Stimulated activated naive B cell treated with anti-CD40 and anti-IgM and Interleukin-4, amounts not matched to agents 10 μg/mL and 1 μg/mL and 100 μg/mL, for 72 hours (primary cell): ENCODE results near the gene SPAM1.

Experiments used
- ATAC-seq, 2 donors: fragments of 150-1000 bp; cut with Tn5 transposase; replicated peaks; 2 replicates each; pipeline ENCODE4 v1.10.0; 2021; ENCODE audit warnings: moderate library complexity in 1 of 2
- DNase-seq: peaks from one replicate; pipeline ENCODE4 v3.0.0; 2021
- H3K27ac Mint-ChIP-seq: one replicate; pipeline ENCODE4 v1.8.0; 2022; ENCODE audit warnings: mild to moderate bottlenecking, mixed read lengths
- H3K27me3 Mint-ChIP-seq, 2 donors: one replicate each; pipeline ENCODE4 v1.8.0; 2022; ENCODE audit warnings: mixed read lengths in 2 of 2
- H3K36me3 Mint-ChIP-seq, 2 donors: one replicate each; pipeline ENCODE4 v1.8.0; 2022; ENCODE audit warnings: mixed read lengths in 2 of 2, mild to moderate bottlenecking in 1 of 2
- H3K4me1 Mint-ChIP-seq, 2 donors: one replicate each; pipeline ENCODE4 v1.8.0; 2022; ENCODE audit warnings: mixed read lengths in 2 of 2, mild to moderate bottlenecking in 1 of 2
- H3K4me3 Mint-ChIP-seq, 2 donors: one replicate each; pipeline ENCODE4 v1.8.0; 2022; ENCODE audit warnings: mild to moderate bottlenecking in 2 of 2, mixed read lengths in 2 of 2, moderate library complexity in 1 of 2
- H3K9me3 Mint-ChIP-seq, 2 donors: one replicate each; pipeline ENCODE4 v1.8.0; 2022; ENCODE audit warnings: mixed read lengths in 2 of 2, mild to moderate bottlenecking in 1 of 2

Gene SPAM1

GRCh38 chr7:123935436-123936381 is 10.7 kb downstream of the SPAM1 start:
- H3K36me3 Mint-ChIP-seq: no peaks in the 10 kb centered on the region
- H3K4me3 Mint-ChIP-seq: no peak overlapping the region
- DNase-seq (no peak), ATAC-seq (no peak)
- H3K27ac Mint-ChIP-seq: no peak overlapping the region
- H3K4me1 Mint-ChIP-seq: no peaks in the 10 kb centered on the region
- peaks cover 4 to 9% of the 10 kb centered on the region in 2 donors for H3K9me3 Mint-ChIP-seq
- H3K27me3 Mint-ChIP-seq: no peaks in the 10 kb centered on the region

- H3K27me3 Mint-ChIP-seq: no peaks in the 10 kb centered on the region
- ATAC-seq (no peak), DNase-seq (no peak)
- H3K4me3 Mint-ChIP-seq: no peak overlapping the region
- no peaks in the 10 kb centered on the region for H3K4me1 Mint-ChIP-seq
- H3K36me3 Mint-ChIP-seq: no peaks in the 10 kb centered on the region
- peaks cover 4 to 9% of the 10 kb centered on the region in 2 donors for H3K9me3 Mint-ChIP-seq
- H3K27ac Mint-ChIP-seq: no peak overlapping the region
These were observed 11.3 kb downstream of the SPAM1 start for GRCh38 chr7:123936388-123936787.

- Mint-ChIP-seq H3K36me3 (no peaks in the 10 kb centered on the region), H3K27me3 (no peaks in the 10 kb centered on the region), H3K27ac (no peak overlapping the region), H3K9me3 (peaks cover 1 to 4% of the 10 kb centered on the region in 2 donors), H3K4me1 (no peaks in the 10 kb centered on the region), H3K4me3 (no peak overlapping the region)
- DNase-seq (no peak), ATAC-seq (no peak)
These were observed 14.7 kb downstream of the SPAM1 start for GRCh38 chr7:123939784-123940183.

DNA sequence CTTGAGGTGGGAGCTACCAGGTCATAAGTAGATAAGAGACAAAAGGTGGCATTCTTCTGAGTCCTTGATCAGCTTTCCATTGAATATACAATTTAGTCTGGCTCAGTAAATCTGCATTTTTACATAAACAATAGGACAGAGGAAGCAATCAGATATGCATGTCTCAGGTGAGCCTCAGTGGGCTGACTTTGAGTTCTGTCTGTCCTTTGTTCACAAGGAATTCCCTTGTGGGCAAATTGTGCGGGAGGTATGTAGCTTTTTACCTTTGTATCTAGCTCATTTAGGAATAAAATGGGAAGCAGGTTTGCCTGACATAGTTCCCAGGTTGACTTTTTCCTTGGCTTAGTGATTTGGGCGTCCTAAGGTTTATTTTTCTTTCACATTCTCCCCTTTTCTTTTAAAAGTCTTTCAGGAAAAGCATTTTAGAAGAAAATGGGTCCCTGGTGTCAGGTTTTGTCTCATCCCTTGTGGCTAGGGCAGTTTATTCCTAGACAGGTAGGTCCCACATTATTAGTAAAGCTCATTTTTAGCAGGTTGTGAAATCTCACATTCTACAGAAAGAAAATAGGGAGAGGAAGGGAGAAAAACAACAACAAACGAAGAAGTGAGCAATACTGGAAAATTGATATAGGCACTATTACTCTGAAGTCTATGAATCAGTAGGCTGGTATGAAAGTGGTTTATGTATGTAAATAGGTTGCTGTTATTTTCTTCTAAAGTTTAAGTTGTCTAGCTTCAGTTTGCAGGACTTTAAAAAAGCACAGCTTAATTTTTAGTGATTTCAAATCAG is 16.5 kb downstream of the SPAM1 start:
- Mint-ChIP-seq H3K27ac (no peak overlapping the region), H3K27me3 (no peaks in the 10 kb centered on the region), H3K36me3 (no peaks in the 10 kb centered on the region), H3K9me3 (no peaks in the 10 kb centered on the region), H3K4me3 (no peak overlapping the region), H3K4me1 (no peaks in the 10 kb centered on the region)
- DNase-seq: no peak
- no peak for ATAC-seq

DNA sequence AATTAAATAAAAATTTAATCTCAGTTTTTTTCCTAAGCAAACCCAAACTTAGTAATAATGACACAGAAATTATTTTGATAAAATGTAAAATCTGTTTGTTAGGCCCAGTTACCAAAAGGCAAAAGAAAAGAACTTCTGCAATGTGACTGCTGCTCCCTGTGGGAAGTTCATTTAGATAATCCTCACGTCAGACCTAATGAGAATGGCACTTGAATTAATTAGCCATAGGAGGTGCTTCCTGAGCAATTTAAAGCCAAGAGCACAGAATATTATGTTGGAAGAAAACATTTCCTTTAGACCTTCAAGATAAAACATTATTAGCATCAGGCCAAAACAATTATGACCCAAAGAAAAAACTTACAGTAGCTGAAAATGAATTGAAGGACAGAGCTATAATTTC is 19.4 kb downstream of the SPAM1 start:
- H3K4me1 Mint-ChIP-seq: no peaks in the 10 kb centered on the region
- no peaks in the 10 kb centered on the region for H3K27me3 Mint-ChIP-seq
- no peaks in the 10 kb centered on the region for H3K9me3 Mint-ChIP-seq
- DNase-seq: no peak
- no peak overlapping the region for H3K27ac Mint-ChIP-seq
- no peak overlapping the region for H3K4me3 Mint-ChIP-seq
- ATAC-seq: no peak
- H3K36me3 Mint-ChIP-seq: no peaks in the 10 kb centered on the region

DNA sequence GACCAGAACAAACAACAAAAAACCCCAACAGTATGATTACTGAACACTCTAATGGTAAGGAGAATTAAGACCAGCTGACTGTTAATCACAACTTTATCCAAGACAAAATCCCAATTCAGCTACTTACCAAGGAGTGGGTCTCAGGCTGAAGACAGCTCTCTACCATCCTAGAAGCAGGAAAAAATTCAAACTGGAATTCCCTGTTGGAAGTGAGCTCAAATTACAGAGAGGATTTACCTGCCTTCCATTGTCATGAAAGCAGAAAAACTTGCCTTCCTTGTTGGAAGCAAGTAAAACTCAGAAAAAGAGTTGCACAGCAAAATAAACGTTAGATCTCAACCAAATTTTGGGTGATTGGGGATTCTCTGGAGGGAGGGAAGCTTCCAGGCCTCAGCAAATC is 20.9 kb downstream of the SPAM1 start:
- ATAC-seq: no peak
- H3K27ac Mint-ChIP-seq: no peak overlapping the region
- no peak overlapping the region for H3K4me3 Mint-ChIP-seq

GRCh38 chr7:123948136-123948535 is 23.1 kb downstream of the SPAM1 start:
- Mint-ChIP-seq H3K4me3 (no peak overlapping the region), H3K9me3 (peaks cover 0 to 2% of the 10 kb centered on the region in 2 donors)
- no peak for ATAC-seq

More for the DNA sequence above, 20.9 kb downstream of the SPAM1 start:
- Mint-ChIP-seq H3K9me3 (peaks cover 0 to 2% of the 10 kb centered on the region in 2 donors), H3K4me1 (no peaks in the 10 kb centered on the region), H3K27me3 (no peaks in the 10 kb centered on the region), H3K36me3 (no peaks in the 10 kb centered on the region)
- DNase-seq: no peak

GRCh38 chr7:123958186-123958703 is 33.2 kb downstream of the SPAM1 start:
- no peak for ATAC-seq
- Mint-ChIP-seq H3K27me3 (no peaks in the 10 kb centered on the region), H3K27ac (no peak overlapping the region), H3K4me3 (no peak overlapping the region), H3K36me3 (no peaks in the 10 kb centered on the region), H3K4me1 (no peaks in the 10 kb centered on the region), H3K9me3 (peaks cover 0 to 6% of the 10 kb centered on the region in 2 donors)
- DNase-seq: no peak

More at GRCh38 chr7:123948136-123948535, 23.1 kb downstream of the SPAM1 start:
- no peak for DNase-seq
- no peaks in the 10 kb centered on the region for H3K36me3 Mint-ChIP-seq
- H3K27me3 Mint-ChIP-seq: no peaks in the 10 kb centered on the region
- H3K4me1 Mint-ChIP-seq: no peaks in the 10 kb centered on the region
- no peak overlapping the region for H3K27ac Mint-ChIP-seq

- Mint-ChIP-seq H3K27ac (no peak overlapping the region), H3K27me3 (no peaks in the 10 kb centered on the region), H3K4me3 (no peak overlapping the region), H3K36me3 (no peaks in the 10 kb centered on the region), H3K9me3 (peaks cover 0 to 6% of the 10 kb centered on the region in 2 donors), H3K4me1 (no peaks in the 10 kb centered on the region)
- DNase-seq (no peak), ATAC-seq (no peak)
These were observed 36.7 kb downstream of the SPAM1 start for GRCh38 chr7:123961771-123962170.

GRCh38 chr7:123966936-123967335 is 41.9 kb downstream of the SPAM1 start:
- Mint-ChIP-seq H3K9me3 (peaks cover 0 to 1% of the 10 kb centered on the region in 2 donors), H3K4me1 (no peaks in the 10 kb centered on the region)

DNA sequence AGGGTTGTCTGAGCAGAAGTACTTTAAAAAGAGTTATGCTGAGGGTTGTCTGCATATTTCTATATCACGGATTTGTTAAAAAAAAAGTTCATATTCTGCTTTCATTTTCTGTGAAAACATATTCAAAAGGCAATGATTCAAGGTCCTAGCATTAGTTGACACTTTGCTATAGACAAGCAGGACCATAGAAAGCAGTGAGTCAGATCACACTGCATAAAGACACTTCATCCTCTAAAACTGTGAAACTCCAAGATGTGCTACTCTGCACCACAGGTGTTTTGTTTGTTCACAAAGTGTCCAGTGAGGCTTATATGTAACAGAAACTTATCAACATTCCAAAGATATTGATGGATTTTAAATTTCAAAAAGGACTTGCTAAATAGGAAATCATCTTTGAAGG is 47.0 kb downstream of the SPAM1 start:
- H3K36me3 Mint-ChIP-seq: no peaks in the 10 kb centered on the region
- H3K27ac Mint-ChIP-seq: no peak overlapping the region
- no peak overlapping the region for H3K4me3 Mint-ChIP-seq
- no peaks in the 10 kb centered on the region for H3K27me3 Mint-ChIP-seq
- no peaks in the 10 kb centered on the region for H3K4me1 Mint-ChIP-seq
- peaks cover 0 to 1% of the 10 kb centered on the region in 2 donors for H3K9me3 Mint-ChIP-seq
- no peak for DNase-seq
- ATAC-seq: no peak

More at GRCh38 chr7:123966936-123967335, 41.9 kb downstream of the SPAM1 start:
- Mint-ChIP-seq H3K4me3 (no peak overlapping the region), H3K27ac (no peak overlapping the region), H3K36me3 (no peaks in the 10 kb centered on the region), H3K27me3 (no peaks in the 10 kb centered on the region)
- no peak for ATAC-seq
- no peak for DNase-seq

DNA sequence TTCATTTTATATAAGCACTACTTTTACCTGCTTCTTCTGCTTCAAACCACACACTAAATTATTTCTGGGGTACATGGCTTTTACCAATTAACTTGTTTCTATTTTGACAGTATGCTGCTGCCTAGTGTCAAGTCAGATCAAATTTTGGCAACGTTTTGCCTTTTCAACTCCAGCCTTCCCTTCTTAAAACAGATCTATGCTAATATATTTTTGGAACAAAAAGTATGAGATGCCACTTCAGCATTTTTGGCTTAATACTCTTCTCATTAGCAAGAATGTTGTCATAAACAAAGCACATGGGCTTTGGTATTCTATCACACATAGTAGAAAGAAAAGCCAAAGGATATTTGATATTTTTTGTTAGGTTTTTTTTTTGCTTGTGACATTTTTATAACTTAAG is 47.8 kb downstream of the SPAM1 start:
- H3K36me3 Mint-ChIP-seq: no peaks in the 10 kb centered on the region
- DNase-seq (no peak), ATAC-seq (no peak)
- peaks cover 0 to 1% of the 10 kb centered on the region in 2 donors for H3K9me3 Mint-ChIP-seq
- H3K4me3 Mint-ChIP-seq: no peak overlapping the region
- no peaks in the 10 kb centered on the region for H3K27me3 Mint-ChIP-seq
- H3K27ac Mint-ChIP-seq: no peak overlapping the region
- H3K4me1 Mint-ChIP-seq: no peaks in the 10 kb centered on the region

DNA sequence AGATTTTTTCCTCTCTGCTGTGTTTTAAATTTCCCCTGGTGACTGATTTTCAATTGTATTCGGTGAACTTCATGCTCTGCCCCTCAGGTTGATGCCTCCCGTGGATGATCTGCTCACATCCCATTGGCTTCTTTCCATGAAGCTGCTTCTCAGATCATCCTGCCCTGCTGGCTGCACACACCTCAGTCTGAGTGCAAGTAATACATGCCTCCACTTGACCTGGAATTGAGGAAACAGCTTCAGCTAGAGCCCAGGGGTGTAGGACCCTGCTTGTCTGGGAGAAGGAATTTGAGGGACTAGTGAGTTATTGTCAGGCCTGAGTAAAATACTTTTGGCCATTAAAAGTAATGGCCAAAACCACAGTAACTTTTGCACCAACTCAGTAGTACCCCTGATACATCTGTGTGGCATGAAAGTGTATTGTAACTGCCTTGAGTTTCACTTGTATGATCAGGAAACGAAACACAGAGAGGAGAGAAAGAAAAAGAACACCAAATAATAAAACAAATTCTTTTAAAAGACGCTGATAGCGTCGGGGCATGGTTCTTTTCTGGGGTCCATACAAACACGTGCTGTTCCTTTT is 49.4 kb downstream of the SPAM1 start:
- H3K27me3 Mint-ChIP-seq: no peaks in the 10 kb centered on the region
- no peak overlapping the region for H3K4me3 Mint-ChIP-seq
- DNase-seq (no peak), ATAC-seq (no peak)
- no peaks in the 10 kb centered on the region for H3K4me1 Mint-ChIP-seq
- H3K36me3 Mint-ChIP-seq: no peaks in the 10 kb centered on the region
- H3K27ac Mint-ChIP-seq: no peak overlapping the region
- peaks cover 0 to 1% of the 10 kb centered on the region in 2 donors for H3K9me3 Mint-ChIP-seq

DNA sequence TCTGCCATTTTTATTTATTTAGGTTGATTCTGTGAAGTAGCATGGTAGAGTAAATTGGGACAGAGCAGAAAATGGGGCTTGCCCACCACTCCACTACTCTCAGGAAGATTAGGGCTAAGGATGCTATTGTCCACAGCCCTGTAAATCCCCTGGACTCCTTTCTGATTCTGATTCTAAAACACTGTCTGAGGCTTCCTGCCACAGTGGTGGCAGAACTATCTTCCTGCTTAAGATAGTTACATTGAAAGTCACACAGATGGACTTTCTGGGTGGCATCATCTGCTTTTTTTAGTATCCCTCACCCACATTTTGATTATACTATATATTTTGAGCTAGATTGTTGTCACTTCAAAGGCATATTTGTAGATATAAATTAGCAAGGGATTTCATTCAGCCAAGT is 50.0 kb downstream of the SPAM1 start:
- Mint-ChIP-seq H3K4me3 (no peak overlapping the region), H3K4me1 (no peaks in the 10 kb centered on the region), H3K9me3 (peaks cover 0 to 4% of the 10 kb centered on the region in 2 donors), H3K27ac (no peak overlapping the region), H3K36me3 (no peaks in the 10 kb centered on the region), H3K27me3 (no peaks in the 10 kb centered on the region)
- ATAC-seq: no peak
- no peak for DNase-seq
